GM23338 (cell line): ENCODE data around the gene GOLT1A. TPM values are rescaled to one million over a fixed set of nuclear protein-coding genes. Genes with fewer than 3 reads are reported as not detected.
A peak's percentile ranks its signal among the peaks of the same experiment; 100 is the strongest.

Source experiments
- ATAC-seq: fragments of 200-7000 bp; cut with Tn5 transposase; 3 replicates; pipeline ENCODE4 v1.9.1; 2020
- DNase-seq: peaks from one replicate; pipeline ENCODE4 v3.0.0-alpha.2; 2015; ENCODE audit warnings: low spot score
- H2AFZ ChIP-seq: fragments of 200-600 bp; sonication (generic); 2 replicates; pipeline ENCODE4 v1.8.0; 2016; ENCODE audit warnings: antibody characterized with exemption, mild to moderate bottlenecking, moderate library complexity
- H3F3A ChIP-seq: fragments of 200-600 bp; sonication (generic); replicated peaks from 2 replicates; pipeline ENCODE4 v1.8.0; 2017; ENCODE audit warnings: antibody characterized with exemption, mixed run types, low read depth
- H3K27ac ChIP-seq: fragments of 200-600 bp; sonication (generic); 2 replicates; pipeline ENCODE4 v1.6.1; 2016; ENCODE audit warnings: low read depth
- H3K27me3 ChIP-seq: fragments of 200-600 bp; sonication (generic); 2 replicates; pipeline ENCODE4 v1.8.0; 2016; ENCODE audit warnings: mild to moderate bottlenecking, mixed run types, moderate library complexity; ENCODE audit not compliant: insufficient read depth
- H3K36me3 ChIP-seq: fragments of 200-600 bp; sonication (generic); 2 replicates; pipeline ENCODE4 v1.8.0; 2016; ENCODE audit warnings: mild to moderate bottlenecking; ENCODE audit not compliant: insufficient read depth
- H3K4me1 ChIP-seq: fragments of 200-600 bp; sonication (generic); 2 replicates; pipeline ENCODE4 v1.8.0; 2016; ENCODE audit warnings: mild to moderate bottlenecking, moderate library complexity; ENCODE audit not compliant: insufficient read depth
- H3K4me2 ChIP-seq: fragments of 200-600 bp; sonication (generic); 2 replicates; pipeline ENCODE4 v1.7.1; 2017; ENCODE audit warnings: mixed run types
- H3K4me3 ChIP-seq: fragments of 200-600 bp; sonication (generic); 2 replicates; pipeline ENCODE4 v1.6.1; 2016; ENCODE audit warnings: mixed run types
- H3K79me2 ChIP-seq: fragments of 200-600 bp; sonication (generic); replicated peaks from 2 replicates; pipeline ENCODE4 v1.8.0; 2017; ENCODE audit warnings: mild to moderate bottlenecking; ENCODE audit not compliant: insufficient read depth
- H3K9me2 ChIP-seq: fragments of 200-600 bp; sonication (generic); 2 replicates; pipeline ENCODE4 v1.8.0; 2017; ENCODE audit not compliant: insufficient read depth
- H4K20me1 ChIP-seq: fragments of 200-600 bp; sonication (generic); replicated peaks from 2 replicates; pipeline ENCODE4 v1.8.0; 2017; ENCODE audit warnings: mild to moderate bottlenecking; ENCODE audit not compliant: insufficient read depth
- H3K27ac Mint-ChIP-seq: 2 replicates; pipeline ENCODE4 v1.8.0; 2020; ENCODE audit warnings: inconsistent platforms, mild to moderate bottlenecking, moderate library complexity, mixed read lengths
- H3K27me3 Mint-ChIP-seq: 3 replicates; pipeline ENCODE4 v1.8.0; 2022; ENCODE audit warnings: low read depth, mild to moderate bottlenecking, moderate library complexity, mixed read lengths, inconsistent platforms; ENCODE audit not compliant: insufficient read depth, poor library complexity
- H3K36me3 Mint-ChIP-seq: 3 replicates; pipeline ENCODE4 v1.8.0; 2021; ENCODE audit warnings: low read depth, mild to moderate bottlenecking, inconsistent platforms, moderate library complexity, mixed read lengths
- H3K4me1 Mint-ChIP-seq: 3 replicates; pipeline ENCODE4 v1.8.0; 2020; ENCODE audit warnings: mild to moderate bottlenecking, inconsistent platforms, mixed read lengths
- H3K4me3 Mint-ChIP-seq: 3 replicates; pipeline ENCODE4 v1.8.0; 2021; ENCODE audit warnings: moderate library complexity, mild to moderate bottlenecking, inconsistent platforms, mixed read lengths
- H3K9me3 Mint-ChIP-seq: 3 replicates; pipeline ENCODE4 v1.8.0; 2020; ENCODE audit warnings: moderate library complexity, mild to moderate bottlenecking, inconsistent platforms, mixed read lengths
- EZH2 ChIP-seq: fragments of 200-600 bp; sonication (generic); IDR thresholded peaks from one replicate; pipeline ENCODE4 v1.8.0; 2017; ENCODE audit warnings: antibody characterized with exemption, mild to moderate bottlenecking, low read depth; ENCODE audit not compliant: unreplicated experiment
- JUNB ChIP-seq: IDR thresholded peaks from one replicate; pipeline ENCODE4 v1.6.1; 2016; ENCODE audit warnings: antibody characterized with exemption; ENCODE audit not compliant: unreplicated experiment
- NANOG ChIP-seq: IDR thresholded peaks from 2 replicates; pipeline ENCODE4 v1.6.1; 2016; ENCODE audit warnings: antibody characterized with exemption, borderline replicate concordance
- POLR2AphosphoS5 ChIP-seq: IDR thresholded peaks from 2 replicates; pipeline ENCODE4 v1.6.1; 2016; ENCODE audit warnings: antibody characterized with exemption, low read depth
- REST ChIP-seq: IDR thresholded peaks from one replicate; pipeline ENCODE4 v1.6.1; 2018; ENCODE audit warnings: antibody characterized with exemption; ENCODE audit not compliant: unreplicated experiment
- ZNF462 ChIP-seq: fragments of 250-450 bp; sonication (Bioruptor Pico); IDR thresholded peaks from 2 replicates; pipeline ENCODE4 v1.5.0; 2020; ENCODE audit warnings: mild to moderate bottlenecking, moderate library complexity
- polyA plus RNA-seq: library from polyadenylated mRNA; unstranded; fragments of >200 nt; fragmentation: Nextera tagmentation; extraction: Ambion mirVana; gene quantifications from 2 replicates; pipeline ENCODE4 v1.2.1, GENCODE V29; 2016
- total RNA-seq: library from RNA; depleted of rRNA; stranded (reverse); fragments of >200 nt; shearing (Covaris generic); gene quantifications from 2 replicates; pipeline ENCODE4 v1.2.3, GENCODE V29; 2014
- TF ChIP-seq, protein P1 (sequence below), 2 experiments: fragments of 200-600 bp in 1 of 2; sonication (generic) in 1 of 2; conservative IDR thresholded peaks; 2 replicates each; pipeline versions ENCODE4 v1.5.1 to v1.6.1; 2016 to 2017; ENCODE audit warnings: antibody characterized with exemption in 2 of 2, low read depth in 2 of 2, mild to moderate bottlenecking in 2 of 2, moderate library complexity in 1 of 2

GOLT1A gene
- total and polyA plus RNA-seq, 2 experiments from 2014 or later, result 3.0 to 7.2 TPM

GRCh38 chr1:204162494-204163074 is 51.2 kb downstream of the GOLT1A start:
- TF ChIP-seq POLR2AphosphoS5 (no peak), REST (no peak), ZNF462 (CRISPR knock-in tag) (no peak), EZH2 (no peak), JUNB (no peak), NANOG (no peak)
- TF ChIP-seq, protein P1, sequence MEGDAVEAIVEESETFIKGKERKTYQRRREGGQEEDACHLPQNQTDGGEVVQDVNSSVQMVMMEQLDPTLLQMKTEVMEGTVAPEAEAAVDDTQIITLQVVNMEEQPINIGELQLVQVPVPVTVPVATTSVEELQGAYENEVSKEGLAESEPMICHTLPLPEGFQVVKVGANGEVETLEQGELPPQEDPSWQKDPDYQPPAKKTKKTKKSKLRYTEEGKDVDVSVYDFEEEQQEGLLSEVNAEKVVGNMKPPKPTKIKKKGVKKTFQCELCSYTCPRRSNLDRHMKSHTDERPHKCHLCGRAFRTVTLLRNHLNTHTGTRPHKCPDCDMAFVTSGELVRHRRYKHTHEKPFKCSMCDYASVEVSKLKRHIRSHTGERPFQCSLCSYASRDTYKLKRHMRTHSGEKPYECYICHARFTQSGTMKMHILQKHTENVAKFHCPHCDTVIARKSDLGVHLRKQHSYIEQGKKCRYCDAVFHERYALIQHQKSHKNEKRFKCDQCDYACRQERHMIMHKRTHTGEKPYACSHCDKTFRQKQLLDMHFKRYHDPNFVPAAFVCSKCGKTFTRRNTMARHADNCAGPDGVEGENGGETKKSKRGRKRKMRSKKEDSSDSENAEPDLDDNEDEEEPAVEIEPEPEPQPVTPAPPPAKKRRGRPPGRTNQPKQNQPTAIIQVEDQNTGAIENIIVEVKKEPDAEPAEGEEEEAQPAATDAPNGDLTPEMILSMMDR (conservative IDR thresholded peaks at IDR 0.05; ENCODE audit: low read depth in 2 of 2), result peak; percentile 98 to 99
- no peaks in the 10 kb centered on the region for H3K9me2 ChIP-seq
- Mint-ChIP-seq H3K27me3 (peaks cover 19% of the 10 kb centered on the region), H3K9me3 (peaks cover 2% of the 10 kb centered on the region; the same call in 2 of the 3 replicates), H3K36me3 (no peaks in the 10 kb centered on the region), H3K27ac (no peak overlapping the region), H3K4me1 (peaks cover 5% of the 10 kb centered on the region; the same call in 1 of the 3 replicates), H3K4me3 (no peak overlapping the region)
- no peak overlapping the region for H3K27ac ChIP-seq
- no peak overlapping the region for H3K4me2 ChIP-seq
- H3K4me1 ChIP-seq, result no peaks in the 10 kb centered on the region
- H3K4me3 ChIP-seq, result no peak overlapping the region
- no peak overlapping the region for H2AFZ ChIP-seq
- peak; percentile 98 for ATAC-seq
- H3K79me2 ChIP-seq, result no peaks in the 10 kb centered on the region
- no peaks in the 10 kb centered on the region for H3F3A ChIP-seq
- H3K36me3 ChIP-seq, result no peaks in the 10 kb centered on the region
- no peaks in the 10 kb centered on the region for H3K27me3 ChIP-seq
- H4K20me1 ChIP-seq, result no peaks in the 10 kb centered on the region
- DNase-seq, result peak; percentile 86
